ENCODE measurements around the gene MAD1L1.
A peak's percentile ranks its signal among the peaks of the same experiment; 100 is the strongest.
"Not testable (repeated sequence)": the region's sequence is repeated elsewhere in the genome, so short reads cannot be mapped to it uniquely, and the experiment has no call there.

The MAD1L1 gene

GRCh38 chr7:2232766-2233520, at the start of gene MAD1L1:
TSS of gene MAD1L1 (minus strand) at chr7:2232945. CDS start at chr7:2230133, 2,812 bp downstream.
- DNase-seq = peak; percentile 87

GRCh38 chr7:2282185-2282751, 49.5 kb upstream of the MAD1L1 start:
- DNase-seq = no peak

- no peak for DNase-seq
Observed at GRCh38 chr7:2281541-2281940, 48.8 kb upstream of the MAD1L1 start.

- DNase-seq = no peak
Observed at GRCh38 chr7:2280424-2280823, 47.7 kb upstream of the MAD1L1 start.

GRCh38 chr7:2279896-2280295, 47.2 kb upstream of the MAD1L1 start:
- DNase-seq = no peak

- DNase-seq = no peak
Observed at GRCh38 chr7:2278026-2278425, 45.3 kb upstream of the MAD1L1 start.

- DNase-seq = no peak
Observed at GRCh38 chr7:2276107-2276506, 43.4 kb upstream of the MAD1L1 start.

- no peak for DNase-seq
Observed at GRCh38 chr7:2275101-2275500, 42.4 kb upstream of the MAD1L1 start.

GRCh38 chr7:2274666-2275065, 41.9 kb upstream of the MAD1L1 start:
- no peak for DNase-seq

GRCh38 chr7:2273866-2274265, 41.1 kb upstream of the MAD1L1 start:
- no peak for DNase-seq

GRCh38 chr7:2272031-2272430, 39.3 kb upstream of the MAD1L1 start:
- no peak for DNase-seq

- no peak for DNase-seq
Observed at GRCh38 chr7:2271273-2272026, 38.7 kb upstream of the MAD1L1 start.

- no peak for DNase-seq
Observed at GRCh38 chr7:2270495-2270894, 37.8 kb upstream of the MAD1L1 start.

GRCh38 chr7:2269991-2270460, 37.3 kb upstream of the MAD1L1 start:
- DNase-seq = no peak

GRCh38 chr7:2269089-2269990, 36.6 kb upstream of the MAD1L1 start:
- DNase-seq = not testable (repeated sequence)

GRCh38 chr7:2266911-2267310, 34.2 kb upstream of the MAD1L1 start:
- no peak for DNase-seq

- no peak for DNase-seq
Observed at GRCh38 chr7:2264158-2264557, 31.4 kb upstream of the MAD1L1 start.

- DNase-seq = no peak
Observed at GRCh38 chr7:2263176-2263575, 30.4 kb upstream of the MAD1L1 start.

- DNase-seq = no peak
Observed at GRCh38 chr7:2261611-2262010, 28.9 kb upstream of the MAD1L1 start.

- no peak for DNase-seq
Observed at GRCh38 chr7:2260820-2261219, 28.1 kb upstream of the MAD1L1 start.

GRCh38 chr7:2259480-2259879, 26.7 kb upstream of the MAD1L1 start:
- DNase-seq = no peak

- DNase-seq = no peak
Observed at GRCh38 chr7:2258661-2259365, 26.1 kb upstream of the MAD1L1 start.
